Endodermal cell (in vitro differentiated cells): Measurements from ENCODE around the gene ERGIC2. TPM values are rescaled to one million over a fixed set of nuclear protein-coding genes. Genes with fewer than 3 reads are reported as not detected.

ENCODE experiments used
- DNase-seq: peaks from one replicate; pipeline ENCODE4 v3.0.0-alpha.2; 2017
- H3K27ac ChIP-seq: 2 replicates; pipeline ENCODE4 v1.5.1; 2013; ENCODE audit warnings: mild to moderate bottlenecking, low read depth, low read length, moderate library complexity
- H3K27me3 ChIP-seq: 2 replicates; pipeline ENCODE4 v1.6.1; 2013; ENCODE audit warnings: mild to moderate bottlenecking, low read length, moderate library complexity; ENCODE audit not compliant: insufficient read depth, control insufficient read depth, poor library complexity, severe bottlenecking
- H3K36me3 ChIP-seq: 2 replicates; pipeline ENCODE4 v1.7.0; 2013; ENCODE audit warnings: mild to moderate bottlenecking, low read length, moderate library complexity; ENCODE audit not compliant: control insufficient read depth, insufficient read depth
- H3K4me1 ChIP-seq: one replicate; pipeline ENCODE4 v1.7.0; 2013; ENCODE audit warnings: low read length; ENCODE audit not compliant: control insufficient read depth, insufficient read depth
- H3K4me3 ChIP-seq: 2 replicates; pipeline ENCODE4 v1.5.1; 2013; ENCODE audit warnings: mild to moderate bottlenecking, low read length, moderate library complexity
- H3K9ac ChIP-seq: 2 replicates; pipeline ENCODE4 v1.6.1; 2013; ENCODE audit warnings: mild to moderate bottlenecking, low read length, moderate library complexity; ENCODE audit not compliant: poor library complexity, severe bottlenecking; ENCODE audit errors: extremely low read depth
- H3K9me3 ChIP-seq: 2 replicates; pipeline ENCODE4 v1.6.1; 2013; ENCODE audit warnings: mild to moderate bottlenecking, low read length, moderate library complexity; ENCODE audit not compliant: control insufficient read depth
- H3K27ac Mint-ChIP-seq: 2 replicates; pipeline ENCODE4 v1.8.0; 2020; ENCODE audit warnings: mixed read lengths
- H3K27me3 Mint-ChIP-seq: 2 replicates; pipeline ENCODE4 v1.8.0; 2021; ENCODE audit warnings: mild to moderate bottlenecking, mixed read lengths; ENCODE audit not compliant: insufficient read depth
- H3K36me3 Mint-ChIP-seq: 2 replicates; pipeline ENCODE4 v1.8.0; 2020; ENCODE audit warnings: low read depth, mixed read lengths
- H3K4me1 Mint-ChIP-seq: 2 replicates; pipeline ENCODE4 v1.8.0; 2020; ENCODE audit warnings: mixed read lengths
- H3K4me3 Mint-ChIP-seq: 2 replicates; pipeline ENCODE4 v1.8.0; 2020; ENCODE audit warnings: mild to moderate bottlenecking, moderate library complexity, mixed read lengths
- H3K9me3 Mint-ChIP-seq: 2 replicates; pipeline ENCODE4 v1.8.0; 2020; ENCODE audit warnings: mild to moderate bottlenecking, mixed read lengths
- CTCF ChIP-seq: fragments of 200-600 bp; sonication (generic); conservative IDR thresholded peaks from 2 replicates; pipeline ENCODE4 v1.5.0; 2021; ENCODE audit warnings: antibody characterized with exemption, mild to moderate bottlenecking
- WGBS, 2 experiments: methylation state at CpG; one replicate each; pipeline versions ENCODE4 v1.1.5 to v1.1.7; 2013; ENCODE audit warnings: missing lambda C conversion rate in 2 of 2, mixed read lengths in 1 of 2; ENCODE audit not compliant: insufficient coverage in 1 of 2, insufficient read length in 1 of 2; 5-methylcytosine and 5-hydroxymethylcytosine counted together
- total RNA-seq, 2 donors: library from RNA; stranded (reverse); fragmentation: NEBNext Ultra II Directional in 1 of 2; extraction: Animal tissue kit (Norgen Biotek cat#: 25700) in 1 of 2; gene quantifications; 2 replicates in 1 of 2; 3 replicates in 1 of 2; pipeline ENCODE4 v1.2.1, GENCODE V29; 2021

ERGIC2 gene
- total RNA-seq, 2 donors from 2014 or later = 101 to 170 TPM

GRCh38 chr12:29426498-29426897, 45.5 kb upstream of the ERGIC2 start:
- Mint-ChIP-seq H3K4me3 (no peak overlapping the region), H3K9me3 (peaks cover 33% of the 10 kb centered on the region), H3K27ac (no peak overlapping the region), H3K4me1 (peaks cover 28% of the 10 kb centered on the region), H3K36me3 (peaks cover 7% of the 10 kb centered on the region), H3K27me3 (no peaks in the 10 kb centered on the region)
- TF ChIP-seq CTCF = no peak
- Histone ChIP-seq H3K36me3 (no peaks in the 10 kb centered on the region), H3K9me3 (peaks cover 27% of the 10 kb centered on the region), H3K9ac (no peak overlapping the region), H3K27me3 (no peaks in the 10 kb centered on the region), H3K4me3 (no peak overlapping the region), H3K4me1 (peaks cover 6% of the 10 kb centered on the region), H3K27ac (no peak overlapping the region)
- 94 to 100% methylated on average over 1 to 2 of the region's 2 CpGs for WGBS, 2 experiments
- DNase-seq = no peak

- no peak for TF ChIP-seq CTCF
- Mint-ChIP-seq H3K9me3 (peaks cover 35% of the 10 kb centered on the region), H3K4me1 (peaks cover 26% of the 10 kb centered on the region), H3K27ac (no peak overlapping the region), H3K36me3 (peaks cover 7% of the 10 kb centered on the region), H3K4me3 (no peak overlapping the region), H3K27me3 (no peaks in the 10 kb centered on the region)
- Histone ChIP-seq H3K27ac (no peak overlapping the region), H3K4me1 (peaks cover 6% of the 10 kb centered on the region), H3K27me3 (no peaks in the 10 kb centered on the region), H3K36me3 (no peaks in the 10 kb centered on the region), H3K9me3 (peaks cover 27% of the 10 kb centered on the region), H3K9ac (no peak overlapping the region), H3K4me3 (no peak overlapping the region)
- WGBS, 2 experiments = 84 to 100% methylated on average over 1 to 2 of the region's 2 CpGs
- DNase-seq = no peak
Observed at GRCh38 chr12:29425722-29426121, 44.8 kb upstream of the ERGIC2 start.

GRCh38 chr12:29416748-29417147, 35.8 kb upstream of the ERGIC2 start:
- no peaks in the 10 kb centered on the region for H3K36me3 ChIP-seq
- H3K27ac ChIP-seq = no peak overlapping the region
- no peak for DNase-seq
- H3K36me3 Mint-ChIP-seq = peaks cover 8% of the 10 kb centered on the region
- H3K4me1 Mint-ChIP-seq = no peaks in the 10 kb centered on the region
- no peaks in the 10 kb centered on the region for H3K27me3 ChIP-seq
- no peak for TF ChIP-seq CTCF
- no peak overlapping the region for H3K4me3 ChIP-seq
- H3K27ac Mint-ChIP-seq = no peak overlapping the region
- H3K27me3 Mint-ChIP-seq = peaks cover 8% of the 10 kb centered on the region
- no peak overlapping the region for H3K4me3 Mint-ChIP-seq
- H3K4me1 ChIP-seq = no peaks in the 10 kb centered on the region
- H3K9me3 ChIP-seq = peaks cover 11% of the 10 kb centered on the region
- no peak overlapping the region for H3K9ac ChIP-seq
- H3K9me3 Mint-ChIP-seq = peaks cover 18% of the 10 kb centered on the region
